ENCODE results near the gene RFT1. TPM values are rescaled to one million over a fixed set of nuclear protein-coding genes. Genes with fewer than 3 reads are reported as not detected.

RFT1 gene
- total RNA-seq, 1 donor from 2014 or later, result 18.6 TPM

DNA sequence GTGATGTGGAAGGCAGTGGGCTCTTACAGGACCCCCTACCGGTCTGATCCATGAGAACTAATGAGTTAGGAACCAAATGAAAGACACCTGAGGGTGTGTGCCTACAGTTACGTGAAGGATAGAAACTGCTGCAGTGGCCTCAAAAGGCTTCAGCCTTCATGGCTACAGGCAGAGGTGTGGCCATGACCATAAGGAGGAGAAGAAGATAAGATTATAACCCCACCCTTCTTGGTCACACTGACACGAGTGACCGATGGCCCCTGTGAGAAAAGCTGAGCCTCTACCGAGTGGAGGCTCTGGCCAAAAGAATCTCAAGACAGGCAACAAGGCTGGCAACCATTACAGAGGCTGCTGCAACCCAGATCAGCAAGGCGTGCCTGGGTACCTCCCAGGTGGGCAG lies 6.3 kb downstream of the RFT1 start:
- TF ChIP-seq CTCF (IDR thresholded peaks at IDR 0.05; ENCODE audit: insufficient read depth, low read length, poor library complexity, severe bottlenecking), result no peak
- no peak overlapping the region for H3K4me3 ChIP-seq (ENCODE audit: low read depth, low read length)
- H3K36me3 ChIP-seq (ENCODE audit: control insufficient read depth, insufficient read depth, low read length), result no peaks in the 10 kb centered on the region
- no peak for DNase-seq (ENCODE audit: low read depth)
- H3K27me3 ChIP-seq (ENCODE audit: control insufficient read depth, insufficient read depth, low read length), result no peaks in the 10 kb centered on the region

DNA sequence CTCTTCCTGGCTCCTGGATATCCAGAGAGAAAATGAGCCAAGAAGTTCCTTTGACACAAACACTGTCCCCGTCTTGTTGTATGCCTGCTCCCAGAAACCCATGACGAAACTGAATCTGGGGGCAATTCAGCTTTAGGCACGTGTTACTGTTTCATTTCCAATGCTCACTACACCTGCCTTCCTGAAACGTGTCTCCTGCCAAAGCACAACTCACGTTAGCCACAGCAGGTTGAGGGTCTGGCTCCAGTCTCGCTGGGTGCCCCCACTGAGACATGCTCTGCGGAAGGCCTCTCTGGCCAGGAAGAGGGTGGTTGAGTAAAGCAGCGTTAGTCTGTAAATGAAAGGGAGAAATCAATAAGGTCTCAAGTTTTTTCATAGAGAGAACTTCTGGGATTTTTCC lies 6.7 kb downstream of the RFT1 start:
- Histone ChIP-seq H3K4me3 (ENCODE audit: low read depth, low read length) (no peak overlapping the region), H3K36me3 (ENCODE audit: control insufficient read depth, insufficient read depth, low read length) (no peaks in the 10 kb centered on the region)
- TF ChIP-seq CTCF (IDR thresholded peaks at IDR 0.05; ENCODE audit: insufficient read depth, low read length, poor library complexity, severe bottlenecking), result no peak

GRCh38 chr3:53122933-53123305 lies 7.3 kb downstream of the RFT1 start:
- no peak overlapping the region for H3K4me3 ChIP-seq (ENCODE audit: low read depth, low read length)

More for the DNA sequence above, 6.7 kb downstream of the RFT1 start:
- H3K27me3 ChIP-seq (ENCODE audit: control insufficient read depth, insufficient read depth, low read length), result no peaks in the 10 kb centered on the region
- no peak for DNase-seq (ENCODE audit: low read depth)

GRCh38 chr3:53122255-53122932 lies 7.8 kb downstream of the RFT1 start:
- TF ChIP-seq CTCF (IDR thresholded peaks at IDR 0.05; ENCODE audit: insufficient read depth, low read length, poor library complexity, severe bottlenecking), result no peak
- Histone ChIP-seq H3K4me3 (ENCODE audit: low read depth, low read length) (no peak overlapping the region), H3K27me3 (ENCODE audit: control insufficient read depth, insufficient read depth, low read length) (no peaks in the 10 kb centered on the region), H3K36me3 (ENCODE audit: control insufficient read depth, insufficient read depth, low read length) (no peaks in the 10 kb centered on the region)
- DNase-seq (ENCODE audit: low read depth), result no peak

More at GRCh38 chr3:53122933-53123305, 7.3 kb downstream of the RFT1 start:
- DNase-seq (ENCODE audit: low read depth), result no peak
- TF ChIP-seq CTCF (IDR thresholded peaks at IDR 0.05; ENCODE audit: insufficient read depth, low read length, poor library complexity, severe bottlenecking), result no peak
- Histone ChIP-seq H3K36me3 (ENCODE audit: control insufficient read depth, insufficient read depth, low read length) (no peaks in the 10 kb centered on the region), H3K27me3 (ENCODE audit: control insufficient read depth, insufficient read depth, low read length) (no peaks in the 10 kb centered on the region)

- Histone ChIP-seq H3K4me3 (ENCODE audit: low read depth, low read length) (no peak overlapping the region), H3K27me3 (ENCODE audit: control insufficient read depth, insufficient read depth, low read length) (no peaks in the 10 kb centered on the region), H3K36me3 (ENCODE audit: control insufficient read depth, insufficient read depth, low read length) (no peaks in the 10 kb centered on the region)
- no peak for DNase-seq (ENCODE audit: low read depth)
- TF ChIP-seq CTCF (IDR thresholded peaks at IDR 0.05; ENCODE audit: insufficient read depth, low read length, poor library complexity, severe bottlenecking), result no peak
Observed at GRCh38 chr3:53120336-53120735, 9.9 kb downstream of the RFT1 start.

- no peak for TF ChIP-seq CTCF (IDR thresholded peaks at IDR 0.05; ENCODE audit: insufficient read depth, low read length, poor library complexity, severe bottlenecking)
- Histone ChIP-seq H3K4me3 (ENCODE audit: low read depth, low read length) (no peak overlapping the region), H3K36me3 (ENCODE audit: control insufficient read depth, insufficient read depth, low read length) (no peaks in the 10 kb centered on the region), H3K27me3 (ENCODE audit: control insufficient read depth, insufficient read depth, low read length) (no peaks in the 10 kb centered on the region)
- no peak for DNase-seq (ENCODE audit: low read depth)
Observed at GRCh38 chr3:53116956-53117355, 13.3 kb downstream of the RFT1 start.
